Measurements from ENCODE around the gene MYO1B. TPM values are rescaled to one million over a fixed set of nuclear protein-coding genes. Genes with fewer than 3 reads are reported as not detected.

Gene MYO1B
- total RNA-seq, 6 experiments from 2014 or later, result 214 to 254 (median 236) TPM

DNA sequence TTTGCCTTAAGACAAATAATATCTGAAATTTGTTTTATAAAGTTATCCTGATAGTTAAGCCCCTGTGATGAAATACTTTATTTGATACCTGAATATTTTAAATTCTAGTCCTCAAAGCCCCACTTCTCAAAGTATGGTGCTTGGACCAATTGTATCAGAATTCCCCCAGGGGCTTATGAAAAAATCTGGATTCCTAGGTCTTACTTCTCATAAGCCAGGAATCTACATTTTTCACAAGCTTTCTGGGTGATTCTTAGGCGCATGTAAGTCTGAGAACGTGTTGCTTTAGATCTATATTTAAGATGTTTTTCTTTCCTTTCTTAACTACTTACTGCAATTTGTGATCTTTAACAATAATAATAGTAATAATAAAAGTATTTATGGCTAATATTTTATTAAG lies 53.1 kb downstream of the MYO1B start:
- H3K4me3 Mint-ChIP-seq, result peak overlapping the region; percentile 48
- no peaks in the 10 kb centered on the region for H3K9me3 Mint-ChIP-seq
- peak; percentile 67 for DNase-seq
- peaks cover 2% of the 10 kb centered on the region for H3K27me3 Mint-ChIP-seq (ENCODE audit: insufficient read depth)
- TF ChIP-seq, protein P1, sequence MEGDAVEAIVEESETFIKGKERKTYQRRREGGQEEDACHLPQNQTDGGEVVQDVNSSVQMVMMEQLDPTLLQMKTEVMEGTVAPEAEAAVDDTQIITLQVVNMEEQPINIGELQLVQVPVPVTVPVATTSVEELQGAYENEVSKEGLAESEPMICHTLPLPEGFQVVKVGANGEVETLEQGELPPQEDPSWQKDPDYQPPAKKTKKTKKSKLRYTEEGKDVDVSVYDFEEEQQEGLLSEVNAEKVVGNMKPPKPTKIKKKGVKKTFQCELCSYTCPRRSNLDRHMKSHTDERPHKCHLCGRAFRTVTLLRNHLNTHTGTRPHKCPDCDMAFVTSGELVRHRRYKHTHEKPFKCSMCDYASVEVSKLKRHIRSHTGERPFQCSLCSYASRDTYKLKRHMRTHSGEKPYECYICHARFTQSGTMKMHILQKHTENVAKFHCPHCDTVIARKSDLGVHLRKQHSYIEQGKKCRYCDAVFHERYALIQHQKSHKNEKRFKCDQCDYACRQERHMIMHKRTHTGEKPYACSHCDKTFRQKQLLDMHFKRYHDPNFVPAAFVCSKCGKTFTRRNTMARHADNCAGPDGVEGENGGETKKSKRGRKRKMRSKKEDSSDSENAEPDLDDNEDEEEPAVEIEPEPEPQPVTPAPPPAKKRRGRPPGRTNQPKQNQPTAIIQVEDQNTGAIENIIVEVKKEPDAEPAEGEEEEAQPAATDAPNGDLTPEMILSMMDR (IDR thresholded peaks at IDR 0.05), result no peak
- peak overlapping the region; percentile 22; the same call in 1 of the 2 replicates for H3K27ac Mint-ChIP-seq
- H3K4me1 Mint-ChIP-seq (ENCODE audit: low read depth), result peaks cover 93% of the 10 kb centered on the region
- H3K36me3 Mint-ChIP-seq (ENCODE audit: low read depth), result peaks cover 30% of the 10 kb centered on the region

DNA sequence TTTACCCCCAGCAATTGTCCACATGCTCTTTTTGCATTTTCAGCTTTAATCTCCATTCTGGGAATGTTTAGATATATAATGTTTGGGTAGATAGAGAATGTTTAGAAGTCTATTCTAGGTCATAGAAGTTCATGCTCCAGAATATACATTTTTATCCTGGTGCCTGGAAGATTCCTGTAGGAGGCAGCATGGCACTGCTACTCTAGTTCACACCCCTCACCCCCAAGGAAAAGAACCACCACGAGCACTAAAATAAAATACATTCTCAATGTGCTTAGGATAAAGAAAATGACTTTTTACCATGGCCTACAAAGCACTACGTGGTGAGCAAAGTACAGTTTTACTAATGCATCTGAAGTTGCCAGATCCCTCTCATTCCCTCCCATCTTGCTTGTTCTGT lies 53.8 kb downstream of the MYO1B start:
- TF ChIP-seq, protein P1 (IDR thresholded peaks at IDR 0.05), result peak; percentile 70
- Mint-ChIP-seq H3K27ac (peak overlapping the region; percentile 65), H3K4me1 (ENCODE audit: low read depth) (peaks cover 93% of the 10 kb centered on the region), H3K27me3 (ENCODE audit: insufficient read depth) (peaks cover 2% of the 10 kb centered on the region), H3K4me3 (peak overlapping the region; percentile 17), H3K36me3 (ENCODE audit: low read depth) (peaks cover 37% of the 10 kb centered on the region), H3K9me3 (no peaks in the 10 kb centered on the region)
- DNase-seq, result no peak

DNA sequence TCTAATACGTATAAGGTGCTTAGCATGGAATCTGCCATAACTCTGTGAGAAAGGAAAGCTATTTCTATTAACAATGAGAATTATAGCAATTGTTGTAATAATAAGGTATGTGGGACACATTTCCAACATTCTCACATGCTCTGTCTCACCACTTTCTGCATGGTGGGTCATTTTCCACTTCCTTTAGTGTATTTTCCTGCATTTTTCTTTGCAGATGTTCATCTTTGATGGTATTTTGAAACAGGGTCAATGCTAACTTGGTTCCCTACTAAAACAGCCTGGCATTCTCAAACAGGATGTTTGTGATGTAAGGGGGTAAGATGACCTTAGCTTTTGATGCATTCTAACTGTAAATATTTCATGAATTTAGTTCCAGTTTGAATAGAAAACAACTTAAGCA lies 54.7 kb downstream of the MYO1B start:
- Mint-ChIP-seq H3K27me3 (ENCODE audit: insufficient read depth) (peaks cover 2% of the 10 kb centered on the region), H3K4me3 (no peak overlapping the region), H3K36me3 (ENCODE audit: low read depth) (peaks cover 37% of the 10 kb centered on the region), H3K4me1 (ENCODE audit: low read depth) (peaks cover 93% of the 10 kb centered on the region), H3K27ac (peak overlapping the region; percentile 65), H3K9me3 (no peaks in the 10 kb centered on the region)
- DNase-seq, result no peak
- TF ChIP-seq, protein P1 (IDR thresholded peaks at IDR 0.05), result no peak

DNA sequence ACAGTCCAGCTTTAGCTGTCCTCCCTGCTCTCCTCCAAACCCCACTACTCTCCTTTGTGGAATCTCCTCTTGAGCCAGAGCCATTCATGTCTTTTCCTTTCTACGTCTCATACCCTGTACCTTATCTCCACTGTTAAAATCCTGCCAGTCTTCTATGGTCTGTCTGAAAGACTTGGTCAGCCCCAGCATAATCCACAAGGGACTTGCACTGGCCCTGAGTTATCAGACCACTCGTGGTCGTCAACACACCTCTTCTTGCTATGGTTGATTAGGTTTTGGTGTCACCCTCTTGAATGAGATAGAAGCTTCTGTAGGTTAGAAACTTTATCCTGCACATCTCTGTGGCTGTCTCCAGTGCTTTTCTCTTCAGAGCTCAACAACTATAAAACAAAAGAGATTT lies 56.8 kb downstream of the MYO1B start:
- H3K4me1 Mint-ChIP-seq (ENCODE audit: low read depth), result peaks cover 93% of the 10 kb centered on the region
- H3K27ac Mint-ChIP-seq, result peak overlapping the region; percentile 40
- TF ChIP-seq, protein P1 (IDR thresholded peaks at IDR 0.05), result no peak
- no peak for DNase-seq
- no peaks in the 10 kb centered on the region for H3K9me3 Mint-ChIP-seq
- peaks cover 53% of the 10 kb centered on the region for H3K36me3 Mint-ChIP-seq (ENCODE audit: low read depth)
- no peak overlapping the region for H3K4me3 Mint-ChIP-seq
- peaks cover 2% of the 10 kb centered on the region; the same call in 1 of the 2 replicates for H3K27me3 Mint-ChIP-seq (ENCODE audit: insufficient read depth)

DNA sequence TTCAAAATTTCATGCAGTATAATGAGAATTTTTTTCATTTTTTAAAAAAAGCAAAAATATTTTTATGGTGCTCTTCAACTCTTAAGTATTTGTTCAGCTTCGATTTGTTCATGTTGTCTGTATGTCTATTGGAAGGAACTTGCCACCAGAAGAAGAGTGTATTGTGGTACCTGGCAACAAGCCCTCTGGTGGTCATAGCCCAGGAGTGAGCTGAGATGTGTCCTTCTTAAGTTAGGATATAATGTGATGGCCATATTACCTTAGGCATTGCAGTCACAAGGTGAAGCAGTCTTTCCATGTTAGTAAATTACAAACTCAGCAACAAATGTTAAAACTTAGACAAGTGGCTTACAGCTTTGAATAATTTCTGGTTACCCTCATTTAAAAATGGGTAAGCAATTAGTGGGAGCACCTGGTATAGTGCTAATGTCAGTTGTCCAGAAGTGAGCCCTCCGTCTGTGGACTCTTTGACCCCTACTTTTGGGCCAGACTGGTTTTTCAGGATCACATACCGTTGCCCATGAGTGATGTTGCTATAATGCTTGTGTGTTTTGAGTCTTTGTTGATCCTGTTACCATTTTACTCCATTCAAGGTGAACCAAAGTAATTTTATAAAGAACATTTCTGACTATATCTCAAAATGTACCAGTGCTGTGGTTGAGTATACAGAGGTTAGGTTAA lies 57.4 kb downstream of the MYO1B start:
- TF ChIP-seq, protein P1 (IDR thresholded peaks at IDR 0.05), result peak; percentile 57
- peaks cover 5% of the 10 kb centered on the region; the same call in 1 of the 2 replicates for H3K27me3 Mint-ChIP-seq (ENCODE audit: insufficient read depth)
- peaks cover 52% of the 10 kb centered on the region for H3K36me3 Mint-ChIP-seq (ENCODE audit: low read depth)
- 0 out of 2 replicates have a peak overlapping the region, but pooled peaks have one; percentile 6 for H3K4me3 Mint-ChIP-seq
- H3K9me3 Mint-ChIP-seq, result no peaks in the 10 kb centered on the region; the same call in 1 of the 2 replicates
- H3K27ac Mint-ChIP-seq, result peak overlapping the region; percentile 39
- peaks cover 93% of the 10 kb centered on the region for H3K4me1 Mint-ChIP-seq (ENCODE audit: low read depth)
- no peak for DNase-seq

All from HFFc6 (cell line).